Lung (tissue), 12 donors: ENCODE measurements around the gene CCNI. TPM values are rescaled to one million over a fixed set of nuclear protein-coding genes. Genes with fewer than 3 reads are reported as not detected.

ENCODE experiments used
- ATAC-seq: fragments of 200-7000 bp; cut with Tn5 transposase; one replicate; pipeline ENCODE4 v1.9.1; 2020; ENCODE audit warnings: moderate number of reproducible peaks; ENCODE audit not compliant: insufficient read depth, low FRiP score
- DNase-seq, 3 donors: peaks; one replicate each; pipeline ENCODE4 v3.0.0-alpha.2; 2013 to 2017
- H3K27ac ChIP-seq, 2 donors: one replicate each; pipeline ENCODE4 v1.5.1; 2013; ENCODE audit warnings: mild to moderate bottlenecking in 2 of 2, moderate library complexity in 2 of 2, control low read depth in 1 of 2, inconsistent platforms in 1 of 2, low read depth in 1 of 2, low read length in 1 of 2
- H3K27me3 ChIP-seq, 3 donors: one replicate each; pipeline ENCODE4 v1.5.1; 2013; ENCODE audit warnings: low read length in 2 of 3; ENCODE audit not compliant: control insufficient read depth in 3 of 3, insufficient read depth in 3 of 3
- H3K36me3 ChIP-seq, 4 donors: one replicate each; pipeline ENCODE4 v1.5.1; 2013; ENCODE audit warnings: low read length in 4 of 4, mild to moderate bottlenecking in 1 of 4, moderate library complexity in 1 of 4; ENCODE audit not compliant: control insufficient read depth in 4 of 4, insufficient read depth in 4 of 4
- H3K4me1 ChIP-seq, 5 donors: one replicate each; pipeline ENCODE4 v1.5.1; 2013; ENCODE audit warnings: low read length in 5 of 5, mild to moderate bottlenecking in 2 of 5, moderate library complexity in 1 of 5; ENCODE audit not compliant: control insufficient read depth in 5 of 5, insufficient read depth in 5 of 5
- H3K4me3 ChIP-seq: one replicate; pipeline ENCODE4 v1.5.1; 2013; ENCODE audit warnings: mild to moderate bottlenecking, control low read depth, moderate library complexity
- H3K9ac ChIP-seq, 2 donors: one replicate each; pipeline ENCODE4 v1.5.1; 2013; ENCODE audit warnings: low read length in 2 of 2, control low read depth in 1 of 2; ENCODE audit not compliant: insufficient read depth in 1 of 2
- H3K9me3 ChIP-seq, 4 donors: one replicate each; pipeline ENCODE4 v1.5.1; 2013; ENCODE audit warnings: low read length in 3 of 4, mild to moderate bottlenecking in 1 of 4, moderate library complexity in 1 of 4; ENCODE audit not compliant: control insufficient read depth in 4 of 4, insufficient read depth in 3 of 4
- CTCF ChIP-seq: IDR thresholded peaks from 2 replicates; pipeline ENCODE4 v1.5.1; 2012; ENCODE audit warnings: mild to moderate bottlenecking; ENCODE audit errors: control extremely low read depth, extremely low read depth
- WGBS, 2 donors: extraction: QIAGEN DNeasy Blood & Tissue Kit; methylation state at CpG; one replicate each; pipeline ENCODE4 v1.1.7; 2013; 5-methylcytosine and 5-hydroxymethylcytosine counted together
- polyA plus RNA-seq, 2 donors: library from polyadenylated mRNA; stranded (reverse); fragments of 200-250 nt; gene quantifications; one replicate each; pipeline ENCODE4 v1.2.1, GENCODE V29; 2013
- total RNA-seq, 2 donors: library from RNA; depleted of rRNA in 1 of 2; stranded (reverse); fragments of >200 nt in 1 of 2; gene quantifications; one replicate each; pipeline ENCODE4 v1.2.1, GENCODE V29; 2014 to 2021
- donor health status: control.
- donor health status: control.
- donor health status: Bipolar disorder and iron deficiency.
- donor health status: healthy.
- donor health status: DM: yes; HTN: yes; CAD: no.

CCNI gene
- total and polyA plus RNA-seq, 4 donors, result 62.8 to 313 (median 150) TPM

GRCh38 chr4:77025643-77026321 lies 50.0 kb downstream of the CCNI start:
- no peak for TF ChIP-seq CTCF
- Histone ChIP-seq H3K27ac (no peak overlapping the region), H3K4me3 (no peak overlapping the region), H3K9me3 (no peaks in the 10 kb centered on the region), H3K36me3 (peaks cover 10 to 52% (median 32%) of the 10 kb centered on the region in 4 donors), H3K4me1 (peaks cover 0 to 6% (median 0%) of the 10 kb centered on the region in 5 donors), H3K9ac (no peak overlapping the region), H3K27me3 (no peaks in the 10 kb centered on the region)
- no peak for ATAC-seq
- 88 to 93% methylated on average over 1 of the region's 1 CpG for WGBS, 2 donors
- no peak for DNase-seq

- no peak for DNase-seq
- H3K27ac ChIP-seq, result no peak overlapping the region
- peaks cover 10 to 57% (median 36%) of the 10 kb centered on the region in 4 donors for H3K36me3 ChIP-seq
- H3K9ac ChIP-seq, result no peak overlapping the region
- peaks cover 0 to 9% (median 0%) of the 10 kb centered on the region in 5 donors for H3K4me1 ChIP-seq
- WGBS, 2 donors, result 90 to 92% methylated on average over 11 of the region's 11 CpGs
- no peak for TF ChIP-seq CTCF
- no peak for ATAC-seq
- H3K9me3 ChIP-seq, result no peaks in the 10 kb centered on the region
- no peak overlapping the region for H3K4me3 ChIP-seq
- H3K27me3 ChIP-seq, result no peaks in the 10 kb centered on the region
These were observed 51.9 kb downstream of the CCNI start for GRCh38 chr4:77023920-77024319.

GRCh38 chr4:77022560-77023179 lies 53.1 kb downstream of the CCNI start:
- Histone ChIP-seq H3K27ac (peak overlapping the region in 1 of 2 donors; percentile 42), H3K9ac (no peak overlapping the region), H3K27me3 (no peaks in the 10 kb centered on the region), H3K36me3 (peaks cover 5 to 53% (median 37%) of the 10 kb centered on the region in 4 donors), H3K4me3 (no peak overlapping the region), H3K4me1 (peaks cover 0 to 9% (median 0%) of the 10 kb centered on the region in 5 donors), H3K9me3 (no peaks in the 10 kb centered on the region)
- no peak for TF ChIP-seq CTCF
- ATAC-seq (no peak), DNase-seq (peak in 1 of 3 donors; percentile 23)
- WGBS, 2 donors, result 70 to 84% methylated on average over 5 of the region's 5 CpGs
